Mesodermal cell (in vitro differentiated cells): Measurements from ENCODE around the gene XK.

Experiments used
- H3K27ac ChIP-seq: 2 replicates; pipeline ENCODE4 v1.7.0; 2013; ENCODE audit warnings: mild to moderate bottlenecking, low read depth, low read length, moderate library complexity; ENCODE audit not compliant: severe bottlenecking
- H3K36me3 ChIP-seq: 2 replicates; pipeline ENCODE4 v1.7.1; 2013; ENCODE audit warnings: mild to moderate bottlenecking, low read length, moderate library complexity; ENCODE audit not compliant: control insufficient read depth, insufficient read depth
- H3K4me1 ChIP-seq: one replicate; pipeline ENCODE4 v1.7.1; 2013; ENCODE audit warnings: mild to moderate bottlenecking, low read length; ENCODE audit not compliant: insufficient read depth, control insufficient read depth, poor library complexity, severe bottlenecking
- H3K4me3 ChIP-seq: 2 replicates; pipeline ENCODE4 v1.7.0; 2013; ENCODE audit warnings: low read length, control low read depth, mild to moderate bottlenecking; ENCODE audit not compliant: insufficient read depth, poor library complexity, severe bottlenecking; ENCODE audit errors: extremely low read depth
- H3K9me3 ChIP-seq: 2 replicates; pipeline ENCODE4 v1.7.1; 2013; ENCODE audit warnings: mild to moderate bottlenecking, low read length, moderate library complexity; ENCODE audit not compliant: control insufficient read depth
- WGBS, 2 experiments: methylation state at CpG; one replicate each; pipeline ENCODE4 v1.1.5; 2013; ENCODE audit warnings: missing lambda C conversion rate in 2 of 2; ENCODE audit not compliant: insufficient coverage in 2 of 2; 5-methylcytosine and 5-hydroxymethylcytosine counted together

Gene XK

GRCh38 chrX:37781081-37781480 lies 95.5 kb downstream of the XK start:
- H3K27ac ChIP-seq: no peak overlapping the region
- H3K36me3 ChIP-seq: no peaks in the 10 kb centered on the region
- no peaks in the 10 kb centered on the region for H3K9me3 ChIP-seq
- no CpG with 5 or more reads among the region's 4 CpGs for WGBS, 2 experiments
- H3K4me3 ChIP-seq: no peak overlapping the region
- peaks cover 8% of the 10 kb centered on the region for H3K4me1 ChIP-seq
